HEK293 (cell line): ENCODE results near the gene RPP25L.

Source experiments
- CTCF ChIA-PET: fragments of 350-600 bp; formaldehyde crosslinking; extraction: SDS; loops from one replicate; lab custom pipeline; 2021; ENCODE audit warnings: antibody characterized with exemption; lab: Yijun Ruan, JAX
- POLR2A ChIA-PET: fragments of 300-600 bp; formaldehyde crosslinking; extraction: SDS; loops from one replicate; lab custom pipeline; 2020; ENCODE audit warnings: antibody characterized with exemption, inconsistent platforms; lab: Yijun Ruan, JAX
- H3K27ac ChIP-seq: fragments of 200-500 bp; sonication (Bioruptor generic); 2 replicates; pipeline ENCODE4 v1.5.1; 2014; ENCODE audit warnings: low read depth, low read length, control low read depth, inconsistent platforms; ENCODE audit errors: extremely low read depth
- H3K36me3 ChIP-seq, 2 experiments: fragments of 200-500 bp in 1 of 2; sonication (Bioruptor generic) in 1 of 2; 1 replicate in 1 of 2; 2 replicates in 1 of 2; pipeline ENCODE4 v1.5.1; 2014 to 2017; ENCODE audit warnings: inconsistent platforms in 2 of 2, low read length in 2 of 2; ENCODE audit not compliant: control insufficient read depth in 2 of 2, insufficient read depth in 1 of 2
- H3K4me1 ChIP-seq: fragments of 200-500 bp; sonication (Bioruptor generic); 2 replicates; pipeline ENCODE4 v1.5.1; 2014; ENCODE audit warnings: mild to moderate bottlenecking, low read length, inconsistent platforms; ENCODE audit not compliant: control insufficient read depth, insufficient read depth
- H3K4me3 ChIP-seq: 2 replicates; pipeline ENCODE4 v1.5.1; 2011; ENCODE audit warnings: low read depth, mild to moderate bottlenecking, control low read depth, low read length, moderate library complexity
- H3K9me3 ChIP-seq: fragments of 200-500 bp; sonication (Bioruptor generic); 2 replicates; pipeline ENCODE4 v1.5.1; 2014; ENCODE audit warnings: low read depth, low read length, inconsistent platforms; ENCODE audit not compliant: control insufficient read depth, insufficient read depth
- BCL11A ChIP-seq: fragments of 450-650 bp; formaldehyde crosslinking; IDR thresholded peaks from 2 replicates; pipeline ENCODE4 v1.5.1; 2016; ENCODE audit warnings: low read depth, missing biosample characterization, missing genetic modification characterization
- EGR2 ChIP-seq: fragments of 450-650 bp; formaldehyde crosslinking; IDR thresholded peaks from 2 replicates; pipeline ENCODE4 v1.5.1; 2016; ENCODE audit warnings: low read depth, missing biosample characterization, missing genetic modification characterization
- SETDB1 ChIP-seq: IDR thresholded peaks from one replicate; pipeline ENCODE4 v1.6.1; 2017; ENCODE audit warnings: mild to moderate bottlenecking, low read length, moderate library complexity, mixed read lengths; ENCODE audit not compliant: insufficient read length
- ZBTB20 ChIP-seq: fragments of 450-650 bp; formaldehyde crosslinking; IDR thresholded peaks from 2 replicates; pipeline ENCODE4 v1.5.1; 2016; ENCODE audit warnings: missing biosample characterization, missing genetic modification characterization
- ZFHX2 ChIP-seq: fragments of 450-650 bp; formaldehyde crosslinking; conservative IDR thresholded peaks from 2 replicates; pipeline ENCODE4 v1.5.1; 2016; ENCODE audit warnings: missing biosample characterization, missing genetic modification characterization
- ZNF121 ChIP-seq: fragments of 450-650 bp; formaldehyde crosslinking; IDR thresholded peaks from 2 replicates; pipeline ENCODE4 v1.5.1; 2016; ENCODE audit warnings: missing biosample characterization, missing genetic modification characterization
- ZNF16 ChIP-seq: fragments of 450-650 bp; formaldehyde crosslinking; IDR thresholded peaks from 2 replicates; pipeline ENCODE4 v1.5.1; 2016; ENCODE audit warnings: low read depth, missing biosample characterization, missing genetic modification characterization
- ZNF202 ChIP-seq: fragments of 450-650 bp; formaldehyde crosslinking; IDR thresholded peaks from 2 replicates; pipeline ENCODE4 v1.5.1; 2016; ENCODE audit warnings: missing biosample characterization, missing genetic modification characterization, borderline replicate concordance
- ZNF426 ChIP-seq: fragments of 450-650 bp; formaldehyde crosslinking; IDR thresholded peaks from 2 replicates; pipeline ENCODE4 v1.5.1; 2017; ENCODE audit warnings: missing biosample characterization, missing genetic modification characterization, mild to moderate bottlenecking, inconsistent platforms, moderate library complexity
- ZNF510 ChIP-seq: fragments of 450-650 bp; formaldehyde crosslinking; IDR thresholded peaks from 2 replicates; pipeline ENCODE4 v1.5.1; 2018; ENCODE audit warnings: mild to moderate bottlenecking, missing genetic modification characterization, missing biosample characterization; ENCODE audit not compliant: insufficient replicate concordance
- ZNF560 ChIP-seq: fragments of 450-650 bp; formaldehyde crosslinking; IDR thresholded peaks from 2 replicates; pipeline ENCODE4 v1.5.1; 2017; ENCODE audit warnings: missing biosample characterization, missing genetic modification characterization, borderline replicate concordance
- ZNF677 ChIP-seq: fragments of 450-650 bp; IDR thresholded peaks from 2 replicates; pipeline ENCODE4 v1.5.0; 2018; ENCODE audit warnings: missing biosample characterization, mild to moderate bottlenecking, missing genetic modification characterization, moderate library complexity
- ZNF747 ChIP-seq: fragments of 450-650 bp; formaldehyde crosslinking; IDR thresholded peaks from 2 replicates; pipeline ENCODE4 v1.5.1; 2016; ENCODE audit warnings: missing biosample characterization, missing genetic modification characterization
- ZNF776 ChIP-seq: fragments of 450-650 bp; formaldehyde crosslinking; IDR thresholded peaks from 2 replicates; pipeline ENCODE4 v1.5.0; 2017; ENCODE audit warnings: missing biosample characterization, missing genetic modification characterization, borderline replicate concordance
- ZNF843 ChIP-seq: fragments of 450-650 bp; formaldehyde crosslinking; IDR thresholded peaks from 2 replicates; pipeline ENCODE4 v1.5.1; 2016; ENCODE audit warnings: missing biosample characterization, missing genetic modification characterization
- TF ChIP-seq, protein P1 (sequence below): fragments of 450-650 bp; formaldehyde crosslinking; IDR thresholded peaks from 2 replicates; pipeline ENCODE4 v1.5.1; 2016; ENCODE audit warnings: missing biosample characterization, missing genetic modification characterization
- TF ChIP-seq, protein P2 (sequence below): fragments of 450-650 bp; formaldehyde crosslinking; IDR thresholded peaks from 2 replicates; pipeline ENCODE4 v1.5.1; 2017; ENCODE audit warnings: missing biosample characterization, missing genetic modification characterization
- TF ChIP-seq, protein P3 (sequence below): fragments of 450-650 bp; formaldehyde crosslinking; IDR thresholded peaks from 2 replicates; pipeline ENCODE4 v1.5.1; 2017; ENCODE audit warnings: missing biosample characterization, missing genetic modification characterization

RPP25L gene

DNA sequence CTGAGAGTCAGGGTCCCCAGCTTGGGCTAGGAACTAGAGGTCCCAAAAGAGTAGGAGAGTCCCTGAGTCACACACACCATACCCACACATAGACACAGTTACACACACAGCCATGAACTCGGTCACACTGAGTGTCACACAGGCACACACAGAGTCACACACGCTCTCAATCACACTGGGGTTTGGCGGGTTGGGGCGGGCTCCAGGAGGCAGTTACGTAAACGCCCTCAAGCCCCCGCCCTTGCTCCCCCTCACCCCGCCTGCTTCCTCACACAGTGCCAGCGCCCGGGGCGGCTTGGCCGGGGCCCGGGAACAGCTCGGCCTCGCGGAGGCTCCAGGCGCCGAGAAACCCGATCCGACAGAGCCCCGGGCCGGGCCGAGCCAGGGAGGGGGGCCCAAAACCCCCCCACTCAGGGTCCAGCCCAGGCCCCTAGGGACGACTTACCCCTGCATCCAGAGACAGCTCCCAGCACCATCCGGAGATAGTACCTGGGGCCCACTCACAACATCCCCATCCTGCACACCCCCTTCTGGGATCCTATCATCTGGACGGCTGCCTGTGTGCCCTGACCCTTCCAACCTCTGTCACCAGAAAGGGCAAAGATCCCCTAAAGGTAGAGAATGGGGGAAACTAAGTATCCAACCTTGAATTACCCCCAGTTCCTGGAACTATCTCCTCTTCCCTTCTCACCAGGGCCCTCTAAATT is 18.8 kb downstream of the RPP25L start:
- POLR2A ChIA-PET: interaction anchor here (2.2 kb wide), 1 partner anchor 45 kb away, joined by 7 read pairs; no protein-coding TSS in a partner anchor
- TF ChIP-seq ZNF510 (tag by site-specific recombination): no peak
- no peak for TF ChIP-seq ZNF202 (tag by site-specific recombination)
- TF ChIP-seq ZNF16: no peak
- no peak for TF ChIP-seq ZNF747 (tag by site-specific recombination)
- no peak for TF ChIP-seq ZNF121
- TF ChIP-seq ZNF776 (tag by site-specific recombination): no peak
- no peak for TF ChIP-seq BCL11A (tag by site-specific recombination)
- TF ChIP-seq ZNF426 (tag by site-specific recombination): no peak
- TF ChIP-seq ZNF677 (tag by site-specific recombination): no peak
- TF ChIP-seq, all 188 proteins: peak for 0
- H3K4me3 ChIP-seq: no peak overlapping the region
- H3K9me3 ChIP-seq: no peaks in the 10 kb centered on the region
- no peaks in the 10 kb centered on the region for H3K4me1 ChIP-seq
- H3K36me3 ChIP-seq: no peaks in the 10 kb centered on the region
- H3K27ac ChIP-seq: no peak overlapping the region
- CTCF ChIA-PET: interaction anchor here (1.0 to 6.0 kb wide), 20 partner anchors 12 to 260 kb away, joined by 3 to 105 read pairs (median 12); partner anchors contain the start of gene ARID3C

DNA sequence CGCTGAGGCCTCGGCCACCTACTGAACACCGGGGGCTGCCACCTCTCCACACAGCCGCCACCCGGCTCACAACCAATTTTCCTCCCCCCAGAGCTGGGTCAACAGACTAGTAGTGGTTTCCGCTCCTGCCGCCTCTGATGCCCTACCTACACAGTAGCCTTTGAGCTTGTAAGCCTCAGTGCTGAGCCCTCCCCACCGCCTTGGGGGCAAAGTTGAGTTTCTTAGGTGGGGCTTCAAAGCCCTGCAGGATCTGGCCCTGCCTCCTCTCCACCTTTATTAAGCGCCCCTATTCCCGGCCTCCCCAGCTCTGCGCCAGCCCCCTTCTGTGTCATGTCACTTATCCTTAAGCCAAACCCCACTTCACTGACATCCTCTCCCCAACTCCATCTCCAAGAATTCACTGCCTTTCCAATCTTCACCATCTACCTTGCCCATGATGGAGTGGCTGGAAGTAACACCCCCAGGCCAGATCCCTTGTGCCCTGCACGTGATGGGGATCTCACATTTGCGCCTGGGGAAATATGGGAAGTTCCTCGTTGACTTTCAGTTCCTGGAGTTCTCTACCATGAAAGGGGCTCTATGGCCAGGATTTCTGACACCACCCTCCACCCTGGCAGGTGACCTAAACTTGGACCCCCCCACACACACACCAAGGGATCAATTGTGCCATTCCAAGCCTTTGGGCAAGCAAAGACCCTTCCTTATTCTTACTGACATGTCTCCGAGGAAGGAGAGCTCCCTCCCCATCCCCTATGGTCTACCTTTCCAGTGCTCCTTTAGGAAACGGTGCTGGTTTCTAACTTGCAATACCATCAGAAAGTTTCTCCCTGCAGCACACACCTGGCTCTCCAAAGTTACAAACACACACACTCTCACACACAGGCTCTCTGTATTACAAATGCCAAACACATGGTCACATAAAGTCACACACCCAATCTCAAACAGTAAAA is 19.7 kb downstream of the RPP25L start:
- Histone ChIP-seq H3K36me3 (no peaks in the 10 kb centered on the region), H3K27ac (no peak overlapping the region), H3K4me1 (no peaks in the 10 kb centered on the region), H3K9me3 (no peaks in the 10 kb centered on the region), H3K4me3 (no peak overlapping the region)
- no peak for TF ChIP-seq ZNF560 (tag by site-specific recombination)
- no peak for TF ChIP-seq ZNF843
- TF ChIP-seq ZFHX2 (tag by site-specific recombination): 0 out of 2 replicates have a peak, but pooled peaks have one; percentile 27
- TF ChIP-seq ZNF202 (tag by site-specific recombination): no peak
- no peak for TF ChIP-seq ZNF677 (tag by site-specific recombination)
- TF ChIP-seq, protein P1, sequence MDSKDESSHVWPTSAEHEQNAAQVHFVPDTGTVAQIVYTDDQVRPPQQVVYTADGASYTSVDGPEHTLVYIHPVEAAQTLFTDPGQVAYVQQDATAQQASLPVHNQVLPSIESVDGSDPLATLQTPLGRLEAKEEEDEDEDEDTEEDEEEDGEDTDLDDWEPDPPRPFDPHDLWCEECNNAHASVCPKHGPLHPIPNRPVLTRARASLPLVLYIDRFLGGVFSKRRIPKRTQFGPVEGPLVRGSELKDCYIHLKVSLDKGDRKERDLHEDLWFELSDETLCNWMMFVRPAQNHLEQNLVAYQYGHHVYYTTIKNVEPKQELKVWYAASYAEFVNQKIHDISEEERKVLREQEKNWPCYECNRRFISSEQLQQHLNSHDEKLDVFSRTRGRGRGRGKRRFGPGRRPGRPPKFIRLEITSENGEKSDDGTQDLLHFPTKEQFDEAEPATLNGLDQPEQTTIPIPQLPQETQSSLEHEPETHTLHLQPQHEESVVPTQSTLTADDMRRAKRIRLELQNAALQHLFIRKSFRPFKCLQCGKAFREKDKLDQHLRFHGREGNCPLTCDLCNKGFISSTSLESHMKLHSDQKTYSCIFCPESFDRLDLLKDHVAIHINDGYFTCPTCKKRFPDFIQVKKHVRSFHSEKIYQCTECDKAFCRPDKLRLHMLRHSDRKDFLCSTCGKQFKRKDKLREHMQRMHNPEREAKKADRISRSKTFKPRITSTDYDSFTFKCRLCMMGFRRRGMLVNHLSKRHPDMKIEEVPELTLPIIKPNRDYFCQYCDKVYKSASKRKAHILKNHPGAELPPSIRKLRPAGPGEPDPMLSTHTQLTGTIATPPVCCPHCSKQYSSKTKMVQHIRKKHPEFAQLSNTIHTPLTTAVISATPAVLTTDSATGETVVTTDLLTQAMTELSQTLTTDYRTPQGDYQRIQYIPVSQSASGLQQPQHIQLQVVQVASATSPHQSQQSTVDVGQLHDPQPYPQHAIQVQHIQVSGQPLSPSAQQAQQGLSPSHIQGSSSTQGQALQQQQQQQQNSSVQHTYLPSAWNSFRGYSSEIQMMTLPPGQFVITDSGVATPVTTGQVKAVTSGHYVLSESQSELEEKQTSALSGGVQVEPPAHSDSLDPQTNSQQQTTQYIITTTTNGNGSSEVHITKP: peak; percentile 56
- TF ChIP-seq ZBTB20 (tag by site-specific recombination): no peak
- TF ChIP-seq, protein P2, sequence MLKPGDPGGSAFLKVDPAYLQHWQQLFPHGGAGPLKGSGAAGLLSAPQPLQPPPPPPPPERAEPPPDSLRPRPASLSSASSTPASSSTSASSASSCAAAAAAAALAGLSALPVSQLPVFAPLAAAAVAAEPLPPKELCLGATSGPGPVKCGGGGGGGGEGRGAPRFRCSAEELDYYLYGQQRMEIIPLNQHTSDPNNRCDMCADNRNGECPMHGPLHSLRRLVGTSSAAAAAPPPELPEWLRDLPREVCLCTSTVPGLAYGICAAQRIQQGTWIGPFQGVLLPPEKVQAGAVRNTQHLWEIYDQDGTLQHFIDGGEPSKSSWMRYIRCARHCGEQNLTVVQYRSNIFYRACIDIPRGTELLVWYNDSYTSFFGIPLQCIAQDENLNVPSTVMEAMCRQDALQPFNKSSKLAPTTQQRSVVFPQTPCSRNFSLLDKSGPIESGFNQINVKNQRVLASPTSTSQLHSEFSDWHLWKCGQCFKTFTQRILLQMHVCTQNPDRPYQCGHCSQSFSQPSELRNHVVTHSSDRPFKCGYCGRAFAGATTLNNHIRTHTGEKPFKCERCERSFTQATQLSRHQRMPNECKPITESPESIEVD (tag by site-specific recombination): no peak
- TF ChIP-seq, protein P3, sequence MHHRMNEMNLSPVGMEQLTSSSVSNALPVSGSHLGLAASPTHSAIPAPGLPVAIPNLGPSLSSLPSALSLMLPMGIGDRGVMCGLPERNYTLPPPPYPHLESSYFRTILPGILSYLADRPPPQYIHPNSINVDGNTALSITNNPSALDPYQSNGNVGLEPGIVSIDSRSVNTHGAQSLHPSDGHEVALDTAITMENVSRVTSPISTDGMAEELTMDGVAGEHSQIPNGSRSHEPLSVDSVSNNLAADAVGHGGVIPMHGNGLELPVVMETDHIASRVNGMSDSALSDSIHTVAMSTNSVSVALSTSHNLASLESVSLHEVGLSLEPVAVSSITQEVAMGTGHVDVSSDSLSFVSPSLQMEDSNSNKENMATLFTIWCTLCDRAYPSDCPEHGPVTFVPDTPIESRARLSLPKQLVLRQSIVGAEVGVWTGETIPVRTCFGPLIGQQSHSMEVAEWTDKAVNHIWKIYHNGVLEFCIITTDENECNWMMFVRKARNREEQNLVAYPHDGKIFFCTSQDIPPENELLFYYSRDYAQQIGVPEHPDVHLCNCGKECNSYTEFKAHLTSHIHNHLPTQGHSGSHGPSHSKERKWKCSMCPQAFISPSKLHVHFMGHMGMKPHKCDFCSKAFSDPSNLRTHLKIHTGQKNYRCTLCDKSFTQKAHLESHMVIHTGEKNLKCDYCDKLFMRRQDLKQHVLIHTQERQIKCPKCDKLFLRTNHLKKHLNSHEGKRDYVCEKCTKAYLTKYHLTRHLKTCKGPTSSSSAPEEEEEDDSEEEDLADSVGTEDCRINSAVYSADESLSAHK (tag by site-specific recombination): no peak
- no peak for TF ChIP-seq SETDB1
- peak; percentile 74 for TF ChIP-seq EGR2 (tag by site-specific recombination)
- ChIA-PET POLR2A (interaction anchor here (1.0 to 2.2 kb wide), 2 partner anchors 43 to 44 kb away, joined by 3 to 7 read pairs; no protein-coding TSS in a partner anchor), CTCF (interaction anchor here (0.5 to 6.0 kb wide), 63 partner anchors 8 to 1116 kb away, joined by 3 to 105 read pairs (median 5); partner anchors contain the start of genes ARID3C, CCL21, DCTN3 and MYORG)
